SK-N-SH (cell line): ENCODE measurements around the gene SIL1. TPM values are rescaled to one million over a fixed set of nuclear protein-coding genes. Genes with fewer than 3 reads are reported as not detected.

Experiments
- CTCF ChIA-PET: fragments of 300-600, 350-600 bp; formaldehyde crosslinking; extraction: SDS; loops from one replicate; lab custom pipeline; 2021; lab: Yijun Ruan, JAX
- POLR2A ChIA-PET: fragments of 350-600 bp; sonication (Branson Sonifier 250); formaldehyde crosslinking; extraction: SDS; loops from one replicate; lab custom pipeline; 2020; ENCODE audit warnings: antibody characterized with exemption, inconsistent platforms; lab: Yijun Ruan, JAX
- DNase-seq: peaks from one replicate; pipeline ENCODE4 v3.0.0; 2012
- H2AFZ ChIP-seq: fragments of 200-600 bp; sonication (generic); 2 replicates; pipeline ENCODE4 v1.8.1; 2016; ENCODE audit warnings: antibody characterized with exemption, mild to moderate bottlenecking, low read depth
- H3F3A ChIP-seq: fragments of 200-600 bp; sonication (generic); replicated peaks from 2 replicates; pipeline ENCODE3; 2016; ENCODE audit warnings: antibody characterized with exemption, mild to moderate bottlenecking; ENCODE audit not compliant: insufficient read depth
- H3K27ac ChIP-seq, 2 experiments: fragments of 200-500 bp in 1 of 2; fragments of 200-600 bp in 1 of 2; sonication (Bioruptor generic) in 1 of 2; sonication (generic), shearing (Covaris generic) in 1 of 2; 2 replicates each; pipeline versions ENCODE4 v1.5.1 to v1.6.1; 2014 to 2016; ENCODE audit warnings: low read depth in 2 of 2, inconsistent platforms in 1 of 2, low read length in 1 of 2, mild to moderate bottlenecking in 1 of 2, mixed read lengths in 1 of 2
- H3K27me3 ChIP-seq: fragments of 200-600 bp; sonication (generic), shearing (Covaris generic); 2 replicates; pipeline ENCODE4 v1.6.1; 2016; ENCODE audit warnings: mixed run types; ENCODE audit not compliant: insufficient read depth
- H3K36me3 ChIP-seq, 2 experiments: fragments of 200-500 bp in 1 of 2; fragments of 200-600 bp in 1 of 2; sonication (Bioruptor generic) in 1 of 2; sonication (generic) in 1 of 2; replicated peaks in 1 of 2; 2 replicates each; pipeline versions ENCODE3 to v1.5.1; 2014 to 2016; ENCODE audit warnings: low read length in 1 of 2, mild to moderate bottlenecking in 1 of 2; ENCODE audit not compliant: insufficient read depth in 2 of 2, control insufficient read depth in 1 of 2
- H3K4me1 ChIP-seq, 2 experiments: fragments of 200-500 bp in 1 of 2; fragments of 200-600 bp in 1 of 2; sonication (Bioruptor generic) in 1 of 2; sonication (generic), shearing (Covaris generic) in 1 of 2; 2 replicates each; pipeline versions ENCODE4 v1.5.1 to v1.6.1; 2014 to 2016; ENCODE audit warnings: low read depth in 1 of 2, low read length in 1 of 2, mixed run types in 1 of 2; ENCODE audit not compliant: insufficient read depth in 2 of 2, control insufficient read depth in 1 of 2
- H3K4me2 ChIP-seq: fragments of 200-600 bp; sonication (generic), shearing (Covaris generic); 2 replicates; pipeline ENCODE4 v1.6.1; 2017; ENCODE audit warnings: mixed run types
- H3K4me3 ChIP-seq, 2 experiments: fragments of 200-500 bp in 1 of 2; fragments of 200-600 bp in 1 of 2; sonication (Bioruptor generic) in 1 of 2; sonication (generic), shearing (Covaris generic) in 1 of 2; 2 replicates each; pipeline versions ENCODE4 v1.5.1 to v1.8.1; 2014 to 2016; ENCODE audit warnings: low read depth in 2 of 2, inconsistent platforms in 1 of 2, low read length in 1 of 2, mild to moderate bottlenecking in 1 of 2, mixed read lengths in 1 of 2, moderate library complexity in 1 of 2
- H3K79me2 ChIP-seq: fragments of 200-600 bp; sonication (generic); 2 replicates; pipeline ENCODE4 v1.8.1; 2017; ENCODE audit warnings: mild to moderate bottlenecking; ENCODE audit not compliant: insufficient read depth
- H3K9ac ChIP-seq: fragments of 200-600 bp; sonication (generic); 2 replicates; pipeline ENCODE4 v1.6.1; 2017; ENCODE audit warnings: mixed run types
- H3K9me2 ChIP-seq: fragments of 200-600 bp; sonication (generic); 2 replicates; pipeline ENCODE4 v1.6.1; 2017; ENCODE audit warnings: mixed run types
- H3K9me3 ChIP-seq: fragments of 200-600 bp; sonication (generic); 2 replicates; pipeline ENCODE4 v1.6.1; 2017; ENCODE audit warnings: mixed run types, mild to moderate bottlenecking, moderate library complexity
- H4K20me1 ChIP-seq: fragments of 200-600 bp; sonication (generic); 2 replicates; pipeline ENCODE4 v1.6.1; 2017; ENCODE audit warnings: mild to moderate bottlenecking, mixed run types; ENCODE audit not compliant: insufficient read depth
- ELF1 ChIP-seq: IDR thresholded peaks from 2 replicates; pipeline ENCODE4 v1.4.0; 2012
- EP300 ChIP-seq, 2 experiments: IDR thresholded peaks; 2 replicates each; pipeline versions ENCODE4 v1.4.0 to v1.6.1; 2012; ENCODE audit warnings: borderline replicate concordance in 1 of 2, low read depth in 1 of 2, low read length in 1 of 2
- FOSL2 ChIP-seq: IDR thresholded peaks from 2 replicates; pipeline ENCODE4 v1.4.0; 2012; ENCODE audit warnings: low read depth, mild to moderate bottlenecking, moderate library complexity, borderline replicate concordance
- GABPA ChIP-seq: IDR thresholded peaks from 2 replicates; pipeline ENCODE4 v1.4.0; 2012; ENCODE audit warnings: low read depth, mild to moderate bottlenecking
- IRF3 ChIP-seq: fragments of 150-350 bp; IDR thresholded peaks from 2 replicates; pipeline ENCODE4 v1.6.1; 2016; ENCODE audit warnings: mild to moderate bottlenecking, low read depth, low read length
- JUND ChIP-seq: IDR thresholded peaks from 2 replicates; pipeline ENCODE4 v1.4.0; 2012
- MEF2A ChIP-seq: IDR thresholded peaks from 2 replicates; pipeline ENCODE4 v1.4.0; 2012; ENCODE audit warnings: low read depth, borderline replicate concordance
- MXI1 ChIP-seq: IDR thresholded peaks from 2 replicates; pipeline ENCODE4 v1.6.1; 2012; ENCODE audit warnings: mild to moderate bottlenecking, low read depth, low read length, improper control_type of control experiment
- POLR2AphosphoS5 ChIP-seq: IDR thresholded peaks from 2 replicates; pipeline ENCODE4 v1.6.1; 2012; ENCODE audit warnings: low read depth, low read length
- RFX5 ChIP-seq: IDR thresholded peaks from 2 replicates; pipeline ENCODE4 v1.6.1; 2012; ENCODE audit warnings: mild to moderate bottlenecking, improper control_type of control experiment, low read length
- RXRA ChIP-seq: IDR thresholded peaks from 2 replicates; pipeline ENCODE4 v1.4.0; 2012; ENCODE audit warnings: low read depth, mild to moderate bottlenecking, borderline replicate concordance
- TAF1 ChIP-seq: IDR thresholded peaks from 2 replicates; pipeline ENCODE4 v1.6.1; 2012; ENCODE audit warnings: low read depth, mild to moderate bottlenecking, low read length, moderate library complexity, borderline replicate concordance
- TEAD4 ChIP-seq: IDR thresholded peaks from 2 replicates; pipeline ENCODE4 v1.4.0; 2012; ENCODE audit warnings: mild to moderate bottlenecking, borderline replicate concordance; ENCODE audit not compliant: insufficient read depth
- YY1 ChIP-seq: IDR thresholded peaks from 2 replicates; pipeline ENCODE4 v1.4.0; 2012; ENCODE audit warnings: low read depth, mild to moderate bottlenecking
- WGBS: methylation state at CpG from one replicate; pipeline ENCODE4 v1.1.6; 2017; ENCODE audit warnings: low lambda C conversion rate; 5-methylcytosine and 5-hydroxymethylcytosine counted together
- polyA plus RNA-seq, 3 experiments: library from polyadenylated mRNA; depleted of rRNA; stranded (reverse); fragments of >200 nt; gene quantifications; 2 replicates each; pipeline ENCODE4 v1.2.3, GENCODE V29; 2012
- TF ChIP-seq, protein P1 (sequence below): IDR thresholded peaks from 2 replicates; pipeline ENCODE4 v1.4.0; 2012; ENCODE audit warnings: low read depth
- TF ChIP-seq, protein P2 (sequence below): fragments of 150-350 bp; IDR thresholded peaks from 2 replicates; pipeline ENCODE4 v1.6.1; 2017; ENCODE audit warnings: antibody characterized with exemption, low read length, low read depth, borderline replicate concordance
- TF ChIP-seq, protein P3 (sequence below): IDR thresholded peaks from 2 replicates; pipeline ENCODE4 v1.6.1; 2012; ENCODE audit warnings: mild to moderate bottlenecking, low read depth, low read length, moderate library complexity

SIL1 gene
- polyA plus RNA-seq, 1 of the 3 experiments (the other 2 are of a cell fraction): 25.9 TPM

DNA sequence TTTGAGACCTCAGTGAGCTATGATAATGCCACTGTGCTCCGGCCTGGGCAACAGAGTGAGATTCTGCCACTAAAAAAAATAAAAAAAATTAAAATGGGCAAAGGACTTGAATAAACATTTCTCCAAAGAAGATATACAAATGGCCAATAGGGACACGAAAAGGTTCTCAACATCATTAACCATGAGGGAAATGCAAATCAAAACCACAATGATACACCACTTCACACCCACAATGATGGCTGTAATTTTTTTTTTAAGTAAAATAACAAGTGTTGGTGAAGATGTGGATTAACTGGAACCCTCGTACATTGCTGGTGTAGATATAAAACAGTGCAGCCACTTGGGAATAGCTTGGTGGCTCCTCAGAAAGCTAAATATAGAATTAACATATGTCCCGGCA lies 68.0 kb downstream of the SIL1 start:
- H3K36me3 ChIP-seq: no peaks in the 10 kb centered on the region
- TF ChIP-seq, protein P1, sequence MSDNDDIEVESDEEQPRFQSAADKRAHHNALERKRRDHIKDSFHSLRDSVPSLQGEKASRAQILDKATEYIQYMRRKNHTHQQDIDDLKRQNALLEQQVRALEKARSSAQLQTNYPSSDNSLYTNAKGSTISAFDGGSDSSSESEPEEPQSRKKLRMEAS: no peak
- TF ChIP-seq EP300 (IDR thresholded peaks at IDR 0.05; ENCODE audit: borderline replicate concordance in 1 of 2, low read depth in 1 of 2, low read length in 1 of 2) (no peak), YY1 (no peak), TEAD4 (no peak), RFX5 (no peak), GABPA (no peak), MXI1 (no peak), RXRA (no peak), FOSL2 (no peak), POLR2AphosphoS5 (no peak), JUND (no peak), MEF2A (no peak), TAF1 (no peak), IRF3 (no peak), ELF1 (no peak)
- TF ChIP-seq, protein P2, sequence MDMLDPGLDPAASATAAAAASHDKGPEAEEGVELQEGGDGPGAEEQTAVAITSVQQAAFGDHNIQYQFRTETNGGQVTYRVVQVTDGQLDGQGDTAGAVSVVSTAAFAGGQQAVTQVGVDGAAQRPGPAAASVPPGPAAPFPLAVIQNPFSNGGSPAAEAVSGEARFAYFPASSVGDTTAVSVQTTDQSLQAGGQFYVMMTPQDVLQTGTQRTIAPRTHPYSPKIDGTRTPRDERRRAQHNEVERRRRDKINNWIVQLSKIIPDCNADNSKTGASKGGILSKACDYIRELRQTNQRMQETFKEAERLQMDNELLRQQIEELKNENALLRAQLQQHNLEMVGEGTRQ: no peak
- TF ChIP-seq, protein P3, sequence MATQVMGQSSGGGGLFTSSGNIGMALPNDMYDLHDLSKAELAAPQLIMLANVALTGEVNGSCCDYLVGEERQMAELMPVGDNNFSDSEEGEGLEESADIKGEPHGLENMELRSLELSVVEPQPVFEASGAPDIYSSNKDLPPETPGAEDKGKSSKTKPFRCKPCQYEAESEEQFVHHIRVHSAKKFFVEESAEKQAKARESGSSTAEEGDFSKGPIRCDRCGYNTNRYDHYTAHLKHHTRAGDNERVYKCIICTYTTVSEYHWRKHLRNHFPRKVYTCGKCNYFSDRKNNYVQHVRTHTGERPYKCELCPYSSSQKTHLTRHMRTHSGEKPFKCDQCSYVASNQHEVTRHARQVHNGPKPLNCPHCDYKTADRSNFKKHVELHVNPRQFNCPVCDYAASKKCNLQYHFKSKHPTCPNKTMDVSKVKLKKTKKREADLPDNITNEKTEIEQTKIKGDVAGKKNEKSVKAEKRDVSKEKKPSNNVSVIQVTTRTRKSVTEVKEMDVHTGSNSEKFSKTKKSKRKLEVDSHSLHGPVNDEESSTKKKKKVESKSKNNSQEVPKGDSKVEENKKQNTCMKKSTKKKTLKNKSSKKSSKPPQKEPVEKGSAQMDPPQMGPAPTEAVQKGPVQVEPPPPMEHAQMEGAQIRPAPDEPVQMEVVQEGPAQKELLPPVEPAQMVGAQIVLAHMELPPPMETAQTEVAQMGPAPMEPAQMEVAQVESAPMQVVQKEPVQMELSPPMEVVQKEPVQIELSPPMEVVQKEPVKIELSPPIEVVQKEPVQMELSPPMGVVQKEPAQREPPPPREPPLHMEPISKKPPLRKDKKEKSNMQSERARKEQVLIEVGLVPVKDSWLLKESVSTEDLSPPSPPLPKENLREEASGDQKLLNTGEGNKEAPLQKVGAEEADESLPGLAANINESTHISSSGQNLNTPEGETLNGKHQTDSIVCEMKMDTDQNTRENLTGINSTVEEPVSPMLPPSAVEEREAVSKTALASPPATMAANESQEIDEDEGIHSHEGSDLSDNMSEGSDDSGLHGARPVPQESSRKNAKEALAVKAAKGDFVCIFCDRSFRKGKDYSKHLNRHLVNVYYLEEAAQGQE: no peak
- 92% methylated on average over 4 of the region's 4 CpGs for WGBS
- no peaks in the 10 kb centered on the region for H3K9me2 ChIP-seq
- no peak overlapping the region for H3K4me2 ChIP-seq
- H3K4me1 ChIP-seq: peaks cover 0 to 13% of the 10 kb centered on the region in 2 experiments; a peak in 1 of 4 replicates
- H3K79me2 ChIP-seq: no peaks in the 10 kb centered on the region
- no peaks in the 10 kb centered on the region for H3K9me3 ChIP-seq
- H3F3A ChIP-seq: no peaks in the 10 kb centered on the region
- no peak for DNase-seq
- no peak overlapping the region for H3K4me3 ChIP-seq
- POLR2A ChIA-PET: no interaction called here
- no peak overlapping the region for H3K27ac ChIP-seq
- H3K27me3 ChIP-seq: no peaks in the 10 kb centered on the region
- CTCF ChIA-PET: no interaction called here
- H4K20me1 ChIP-seq: no peaks in the 10 kb centered on the region
- H3K9ac ChIP-seq: no peak overlapping the region
- H2AFZ ChIP-seq: no peak overlapping the region
